Lower lobe of right lung (tissue), 2 donors: Measurements from ENCODE around the gene TWNK. TPM values are rescaled to one million over a fixed set of nuclear protein-coding genes. Genes with fewer than 3 reads are reported as not detected.

Source experiments
- ATAC-seq, 2 donors: fragments of 200-7000 bp; cut with Tn5 transposase; one replicate each; pipeline ENCODE4 v1.9.1; 2020 to 2022; ENCODE audit warnings: mild to moderate bottlenecking in 2 of 2, moderate library complexity in 2 of 2
- DNase-seq: peaks from one replicate; pipeline ENCODE4 v3.0.0-alpha.2; 2020
- H3K27ac ChIP-seq: fragments of 200-600 bp; one replicate; pipeline ENCODE4 v1.8.0; 2022
- H3K27me3 ChIP-seq: fragments of 200-600 bp; one replicate; pipeline ENCODE4 v1.8.0; 2022; ENCODE audit warnings: low read depth
- H3K36me3 ChIP-seq: fragments of 200-600 bp; one replicate; pipeline ENCODE4 v1.8.0; 2022; ENCODE audit warnings: mild to moderate bottlenecking
- H3K4me1 ChIP-seq: fragments of 200-600 bp; one replicate; pipeline ENCODE4 v1.8.0; 2022
- H3K4me3 ChIP-seq: fragments of 200-600 bp; one replicate; pipeline ENCODE4 v1.8.0; 2022; ENCODE audit warnings: mild to moderate bottlenecking
- H3K9me3 ChIP-seq: fragments of 200-600 bp; one replicate; pipeline ENCODE4 v1.8.0; 2022
- CTCF ChIP-seq: fragments of 200-600 bp; IDR thresholded peaks from one replicate; pipeline ENCODE4 v1.8.0; 2022; ENCODE audit warnings: antibody characterized with exemption, mild to moderate bottlenecking
- intact Hi-C: fragments of 100-400 bp; cut with DNase I; formaldehyde crosslinking; loops from one replicate; pipeline ENCODE4 v1.11.0; 2022
- total RNA-seq: library from RNA; stranded (reverse); fragmentation: NEBNext Ultra II Directional; extraction: Animal tissue kit (Norgen Biotek cat#: 25700); gene quantifications from one replicate; pipeline ENCODE4 v1.2.1, GENCODE V29; 2021
- donor health status: DM: no; HTN: yes; CAD: no; lungs with severe emphysema.

TWNK gene
- total RNA-seq, 1 donor from 2014 or later, result 5.8 TPM

- TF ChIP-seq CTCF, result peak; percentile 57
- Histone ChIP-seq H3K4me3 (no peak overlapping the region), H3K4me1 (peaks cover 18% of the 10 kb centered on the region), H3K9me3 (no peaks in the 10 kb centered on the region), H3K36me3 (peaks cover 41% of the 10 kb centered on the region), H3K27me3 (no peaks in the 10 kb centered on the region), H3K27ac (no peak overlapping the region)
- DNase-seq, result no peak
- ATAC-seq, result no peak
- intact Hi-C loops, result no loop called here
Observed at GRCh38 chr10:100993986-100994708, 6.8 kb downstream of the TWNK start.

- intact Hi-C loops, result no loop called here
Observed at GRCh38 chr10:100995181-100995580, 7.8 kb downstream of the TWNK start.

GRCh38 chr10:100996678-100997359, 9.5 kb downstream of the TWNK start:
- peak overlapping the region; percentile 98 for H3K27ac ChIP-seq
- intact Hi-C loops, result no loop called here
- peaks cover 15% of the 10 kb centered on the region for H3K36me3 ChIP-seq
- no peaks in the 10 kb centered on the region for H3K9me3 ChIP-seq
- no peak for DNase-seq
- H3K27me3 ChIP-seq, result no peaks in the 10 kb centered on the region
- TF ChIP-seq CTCF, result no peak
- ATAC-seq, result peak; percentile 44 to 46
- H3K4me3 ChIP-seq, result peak overlapping the region; percentile 75
- H3K4me1 ChIP-seq, result peaks cover 33% of the 10 kb centered on the region

More at GRCh38 chr10:100995181-100995580, 7.8 kb downstream of the TWNK start:
- no peak overlapping the region for H3K27ac ChIP-seq
- H3K36me3 ChIP-seq, result peaks cover 32% of the 10 kb centered on the region
- DNase-seq (no peak), ATAC-seq (no peak)
- no peak for TF ChIP-seq CTCF
- no peaks in the 10 kb centered on the region for H3K27me3 ChIP-seq
- no peak overlapping the region for H3K4me3 ChIP-seq
- no peaks in the 10 kb centered on the region for H3K9me3 ChIP-seq
- H3K4me1 ChIP-seq, result peaks cover 18% of the 10 kb centered on the region

GRCh38 chr10:100997360-100998182, 10.2 kb downstream of the TWNK start:
- ATAC-seq, result peak; percentile 78 to 80
- peak; percentile 88 for DNase-seq

More at GRCh38 chr10:100997360-100998182, 10.2 kb downstream of the TWNK start:
- peaks cover 40% of the 10 kb centered on the region for H3K4me1 ChIP-seq
- no peaks in the 10 kb centered on the region for H3K9me3 ChIP-seq
- peak; percentile 95 for TF ChIP-seq CTCF
- intact Hi-C loops, result no loop called here
- peak overlapping the region; percentile 75 for H3K4me3 ChIP-seq
- no peaks in the 10 kb centered on the region for H3K27me3 ChIP-seq
- peak overlapping the region; percentile 98 for H3K27ac ChIP-seq
- peaks cover 16% of the 10 kb centered on the region for H3K36me3 ChIP-seq
